ENCODE data around the gene CCDC88C. TPM values are rescaled to one million over a fixed set of nuclear protein-coding genes. Genes with fewer than 3 reads are reported as not detected.

CCDC88C gene
- total RNA-seq, 4 donors from 2014 or later = 1.1 to 2.7 (median 2.1) TPM

DNA sequence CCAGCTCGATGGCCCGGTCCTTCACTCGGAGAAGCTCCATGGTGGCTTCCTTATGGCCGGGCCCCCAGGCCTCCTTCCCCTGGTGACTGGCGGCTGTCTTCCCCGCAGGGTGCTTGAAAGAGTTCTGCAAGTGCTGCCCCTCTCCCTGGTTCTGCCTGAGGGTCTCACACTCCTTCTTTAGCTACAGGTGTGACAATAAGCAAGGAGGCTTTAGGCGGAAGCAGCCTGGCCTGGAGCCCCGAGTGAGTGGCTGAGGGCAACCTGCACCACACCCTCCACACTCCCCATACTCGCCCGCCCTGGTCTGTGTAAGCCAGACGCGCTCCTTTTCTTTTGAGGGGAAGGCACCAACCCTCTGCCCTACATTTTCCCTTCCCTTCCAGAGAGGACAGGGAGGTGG, 110.6 kb downstream of the CCDC88C start:
- intact Hi-C loops (cut with DNase I; ENCODE audit: low total_unique reads) = no loop called here
- Histone ChIP-seq H3K9me3 (no peaks in the 10 kb centered on the region), H3K4me3 (no peak overlapping the region), H3K27me3 (no peaks in the 10 kb centered on the region), H3K4me1 (no peaks in the 10 kb centered on the region), H3K27ac (no peak overlapping the region), H3K36me3 (no peaks in the 10 kb centered on the region)
- ATAC-seq = no peak
- no peak for DNase-seq
- in situ Hi-C loops (cut with MboI; ENCODE audit: low sequenced_read_pairs in 4 of 4) = no loop called here
- TF ChIP-seq POLR2A (IDR thresholded peaks at IDR 0.05) = no peak
- TF ChIP-seq, protein P1, sequence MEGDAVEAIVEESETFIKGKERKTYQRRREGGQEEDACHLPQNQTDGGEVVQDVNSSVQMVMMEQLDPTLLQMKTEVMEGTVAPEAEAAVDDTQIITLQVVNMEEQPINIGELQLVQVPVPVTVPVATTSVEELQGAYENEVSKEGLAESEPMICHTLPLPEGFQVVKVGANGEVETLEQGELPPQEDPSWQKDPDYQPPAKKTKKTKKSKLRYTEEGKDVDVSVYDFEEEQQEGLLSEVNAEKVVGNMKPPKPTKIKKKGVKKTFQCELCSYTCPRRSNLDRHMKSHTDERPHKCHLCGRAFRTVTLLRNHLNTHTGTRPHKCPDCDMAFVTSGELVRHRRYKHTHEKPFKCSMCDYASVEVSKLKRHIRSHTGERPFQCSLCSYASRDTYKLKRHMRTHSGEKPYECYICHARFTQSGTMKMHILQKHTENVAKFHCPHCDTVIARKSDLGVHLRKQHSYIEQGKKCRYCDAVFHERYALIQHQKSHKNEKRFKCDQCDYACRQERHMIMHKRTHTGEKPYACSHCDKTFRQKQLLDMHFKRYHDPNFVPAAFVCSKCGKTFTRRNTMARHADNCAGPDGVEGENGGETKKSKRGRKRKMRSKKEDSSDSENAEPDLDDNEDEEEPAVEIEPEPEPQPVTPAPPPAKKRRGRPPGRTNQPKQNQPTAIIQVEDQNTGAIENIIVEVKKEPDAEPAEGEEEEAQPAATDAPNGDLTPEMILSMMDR (IDR thresholded peaks at IDR 0.05 in 4 of 5, conservative IDR thresholded peaks at IDR 0.05 in 1 of 5) = no peak

DNA sequence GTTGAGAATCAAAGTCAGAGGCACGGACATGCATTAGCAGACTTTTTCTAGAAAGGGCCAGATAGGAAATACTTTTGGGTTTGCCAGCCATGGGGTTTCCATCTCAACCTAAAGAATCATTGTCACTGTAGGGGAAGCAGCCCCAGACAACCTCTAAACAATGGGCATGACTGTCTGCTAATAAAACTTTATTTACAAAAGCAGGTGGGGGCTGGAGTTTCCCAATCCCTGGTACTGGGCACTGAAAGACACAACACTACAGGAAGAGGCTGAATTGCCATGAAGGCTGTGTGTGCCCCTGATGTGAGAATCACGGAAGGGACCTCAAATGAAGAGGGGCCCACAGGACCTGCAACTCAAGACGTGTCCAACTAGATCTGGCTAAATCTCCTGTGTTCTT, 111.1 kb downstream of the CCDC88C start:
- Histone ChIP-seq H3K27ac (no peak overlapping the region), H3K4me1 (no peaks in the 10 kb centered on the region), H3K4me3 (no peak overlapping the region), H3K36me3 (no peaks in the 10 kb centered on the region), H3K27me3 (no peaks in the 10 kb centered on the region), H3K9me3 (no peaks in the 10 kb centered on the region)
- in situ Hi-C loops (cut with MboI; ENCODE audit: low sequenced_read_pairs in 4 of 4) = no loop called here
- intact Hi-C loops (cut with DNase I; ENCODE audit: low total_unique reads) = no loop called here
- no peak for TF ChIP-seq POLR2A (IDR thresholded peaks at IDR 0.05)
- TF ChIP-seq, protein P1 (IDR thresholded peaks at IDR 0.05 in 4 of 5, conservative IDR thresholded peaks at IDR 0.05 in 1 of 5) = no peak
- DNase-seq (no peak), ATAC-seq (no peak)

DNA sequence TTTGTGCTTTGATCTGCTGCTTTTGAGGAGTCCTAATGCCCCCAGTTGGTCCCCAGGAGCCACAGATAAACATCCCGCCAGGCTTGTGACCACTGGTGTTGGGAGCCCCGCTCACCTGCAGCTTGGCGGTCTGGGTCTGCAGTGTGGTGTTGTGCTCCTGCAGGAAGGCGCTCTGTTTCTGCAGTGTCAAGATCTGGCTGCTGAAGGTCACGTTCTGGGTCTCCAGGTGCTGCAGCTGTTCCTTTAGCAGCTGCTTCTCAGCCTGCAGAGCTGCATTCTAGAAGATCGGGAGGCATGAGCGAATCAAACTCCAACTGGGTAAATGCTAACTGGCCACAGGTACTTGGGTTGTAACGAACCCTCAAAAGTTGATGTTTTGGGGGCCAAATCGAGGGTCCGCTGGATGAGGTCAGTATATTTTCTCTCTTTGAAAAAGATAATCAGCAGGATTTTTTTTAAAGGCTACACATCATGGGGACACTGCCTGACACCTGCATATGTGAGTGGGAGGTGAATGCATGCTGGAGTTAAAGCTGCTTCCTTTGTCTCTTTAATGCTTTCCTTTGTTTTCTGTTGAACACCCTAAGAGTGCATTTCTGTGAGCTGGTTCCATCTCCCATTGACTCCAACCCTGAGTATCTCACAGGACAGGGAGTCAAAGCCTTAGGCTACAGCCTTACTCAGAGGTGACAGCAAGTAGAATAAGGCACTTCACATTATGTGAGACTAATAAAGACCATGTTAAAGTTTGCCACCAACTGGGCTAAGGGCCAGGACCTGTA, 111.8 kb downstream of the CCDC88C start:
- H3K27ac ChIP-seq = no peak overlapping the region
- ATAC-seq = no peak
- intact Hi-C loops (cut with DNase I; ENCODE audit: low total_unique reads) (no loop called here), in situ Hi-C loops (cut with MboI; ENCODE audit: low sequenced_read_pairs in 4 of 4) (no loop called here)
- H3K4me3 ChIP-seq = no peak overlapping the region
- TF ChIP-seq, protein P1 (IDR thresholded peaks at IDR 0.05 in 4 of 5, conservative IDR thresholded peaks at IDR 0.05 in 1 of 5) = no peak
- no peak for TF ChIP-seq POLR2A (IDR thresholded peaks at IDR 0.05)
- H3K4me1 ChIP-seq = no peaks in the 10 kb centered on the region
- no peak for DNase-seq
- H3K27me3 ChIP-seq = no peaks in the 10 kb centered on the region
- no peaks in the 10 kb centered on the region for H3K9me3 ChIP-seq
- no peaks in the 10 kb centered on the region for H3K36me3 ChIP-seq

DNA sequence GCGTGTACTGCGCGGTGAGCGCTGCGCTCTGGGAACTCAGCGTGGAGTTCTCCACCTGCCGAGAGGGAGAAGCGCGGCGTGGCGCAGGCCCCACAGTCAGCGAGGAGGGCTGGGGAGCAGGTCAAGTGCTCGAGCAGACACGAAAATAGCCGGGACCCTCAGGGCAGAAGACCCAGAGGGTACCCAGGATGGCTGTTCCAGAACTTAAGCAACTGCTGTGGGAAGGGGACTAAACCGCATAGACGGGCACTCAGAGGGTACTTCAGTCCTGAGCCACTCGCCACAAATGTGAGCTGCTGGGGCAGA, 113.7 kb downstream of the CCDC88C start:
- intact Hi-C loops (cut with DNase I; ENCODE audit: low total_unique reads) (no loop called here), in situ Hi-C loops (cut with MboI; ENCODE audit: low sequenced_read_pairs in 4 of 4) (no loop called here)
- Histone ChIP-seq H3K4me3 (no peak overlapping the region), H3K9me3 (no peaks in the 10 kb centered on the region), H3K27ac (no peak overlapping the region), H3K4me1 (no peaks in the 10 kb centered on the region), H3K27me3 (no peaks in the 10 kb centered on the region), H3K36me3 (no peaks in the 10 kb centered on the region)
- DNase-seq (no peak), ATAC-seq (no peak)
- no peak for TF ChIP-seq POLR2A (IDR thresholded peaks at IDR 0.05)
- TF ChIP-seq, protein P1 (IDR thresholded peaks at IDR 0.05 in 4 of 5, conservative IDR thresholded peaks at IDR 0.05 in 1 of 5) = no peak
